Prostate gland (tissue), 2 donors: ENCODE measurements around the gene GADL1. TPM values are rescaled to one million over a fixed set of nuclear protein-coding genes. Genes with fewer than 3 reads are reported as not detected.
A peak's percentile ranks its signal among the peaks of the same experiment; 100 is the strongest.

Experiments used
- DNase-seq: peaks from one replicate; pipeline ENCODE4 v3.0.0-alpha.2; 2019; ENCODE audit warnings: low spot score
- H3K27ac ChIP-seq, 2 donors: fragments of 200-600 bp; sonication (generic); 2 replicates each; pipeline ENCODE4 v1.5.1; 2017 to 2019
- H3K27me3 ChIP-seq: fragments of 200-600 bp; sonication (generic); replicated peaks from 2 replicates; pipeline ENCODE4 v1.5.1; 2019; ENCODE audit not compliant: insufficient read depth
- H3K36me3 ChIP-seq, 2 donors: fragments of 200-600 bp; sonication (generic); 1 replicate in 1 of 2; 2 replicates in 1 of 2; pipeline versions ENCODE4 v1.5.1 to v1.8.1; 2017 to 2019
- H3K4me1 ChIP-seq: fragments of 200-600 bp; sonication (generic); replicated peaks from 2 replicates; pipeline ENCODE4 v1.5.1; 2019
- H3K4me3 ChIP-seq, 2 donors: fragments of 200-600 bp; sonication (generic); 2 replicates each; pipeline ENCODE4 v1.5.1; 2017 to 2019
- H3K9me3 ChIP-seq: fragments of 200-600 bp; sonication (generic); 2 replicates; pipeline ENCODE4 v1.5.1; 2017
- CTCF ChIP-seq, 4 experiments: fragments of 200-600 bp in 2 of 4; fragments of 450-650 bp in 2 of 4; sonication (generic) in 2 of 4; IDR thresholded peaks; 1 replicate in 3 of 4; 2 replicates in 1 of 4; pipeline ENCODE4 v1.5.1; 2016 to 2019; ENCODE audit warnings: antibody characterized with exemption in 4 of 4, mild to moderate bottlenecking in 2 of 4, moderate library complexity in 2 of 4
- POLR2A ChIP-seq: fragments of 450-650 bp; IDR thresholded peaks from one replicate; pipeline ENCODE4 v1.6.1; 2016; ENCODE audit warnings: antibody characterized with exemption, mild to moderate bottlenecking
- POLR2AphosphoS5 ChIP-seq: sonication (generic); formaldehyde crosslinking; IDR thresholded peaks from one replicate; pipeline ENCODE4 v1.6.1; 2017; ENCODE audit warnings: antibody characterized with exemption
- WGBS: methylation state at CpG from one replicate; pipeline ENCODE4 v1.1.5; 2018; 5-methylcytosine and 5-hydroxymethylcytosine counted together
- intact Hi-C: fragments of 100-400 bp; cut with DNase I; formaldehyde crosslinking; loops from one replicate; pipeline ENCODE4 v1.14.2; 2022
- total RNA-seq, 2 donors: library from RNA; depleted of rRNA; stranded (reverse); fragments of >200 nt; gene quantifications; one replicate each; pipeline ENCODE4 v1.1.0, GENCODE V29; 2016

GADL1 gene
- total RNA-seq: not detected

GRCh38 chr3:30894521-30895251 lies at the start of gene GADL1:
TSS of gene GADL1 (minus strand) at chr3:30894661. CDS start at chr3:30894614, 47 bp downstream.
- WGBS: 11% methylated on average over 26 of the region's 38 CpGs
- TF ChIP-seq POLR2AphosphoS5 (no peak), POLR2A (no peak), CTCF (IDR thresholded peaks at IDR 0.05) (no peak)

GRCh38 chr3:30944124-30944523 lies 49.7 kb upstream of the GADL1 start:
- TF ChIP-seq POLR2A (no peak), CTCF (IDR thresholded peaks at IDR 0.05) (no peak)
- no peaks in the 10 kb centered on the region for H3K27me3 ChIP-seq
- intact Hi-C loops: no loop called here
- DNase-seq: no peak
- H3K27ac ChIP-seq: no peak overlapping the region
- no peaks in the 10 kb centered on the region for H3K4me1 ChIP-seq
- WGBS: 86% methylated on average over 2 of the region's 2 CpGs
- no peaks in the 10 kb centered on the region for H3K36me3 ChIP-seq
- H3K9me3 ChIP-seq: no peaks in the 10 kb centered on the region
- H3K4me3 ChIP-seq: no peak overlapping the region

More at GRCh38 chr3:30894521-30895251, at the start of gene GADL1:
- intact Hi-C loops: no loop called here
- H3K36me3 ChIP-seq: no peaks in the 10 kb centered on the region
- H3K4me1 ChIP-seq: no peaks in the 10 kb centered on the region
- DNase-seq: no peak
- H3K27me3 ChIP-seq: no peaks in the 10 kb centered on the region
- peak within 1 kb of the TSS; percentile 38 to 41 for H3K4me3 ChIP-seq
- H3K9me3 ChIP-seq: no peaks in the 10 kb centered on the region
- H3K27ac ChIP-seq: no peak within 1 kb of the TSS

GRCh38 chr3:30943206-30943605 lies 48.7 kb upstream of the GADL1 start:
- no peak for DNase-seq
- intact Hi-C loops: no loop called here
- Histone ChIP-seq H3K27me3 (no peaks in the 10 kb centered on the region), H3K4me3 (no peak overlapping the region), H3K9me3 (no peaks in the 10 kb centered on the region), H3K4me1 (no peaks in the 10 kb centered on the region), H3K36me3 (no peaks in the 10 kb centered on the region), H3K27ac (no peak overlapping the region)
- WGBS: 90% methylated on average over 6 of the region's 6 CpGs
- TF ChIP-seq POLR2AphosphoS5: no peak
- TF ChIP-seq POLR2A: no peak
- no peak for TF ChIP-seq CTCF (IDR thresholded peaks at IDR 0.05)

- intact Hi-C loops: no loop called here
- H3K36me3 ChIP-seq: no peaks in the 10 kb centered on the region
- DNase-seq: no peak
- 100% methylated on average over 2 of the region's 2 CpGs for WGBS
- no peaks in the 10 kb centered on the region for H3K4me1 ChIP-seq
- H3K9me3 ChIP-seq: no peaks in the 10 kb centered on the region
- H3K27me3 ChIP-seq: no peaks in the 10 kb centered on the region
- no peak for TF ChIP-seq POLR2AphosphoS5
- no peak for TF ChIP-seq CTCF (IDR thresholded peaks at IDR 0.05)
- no peak for TF ChIP-seq POLR2A
- H3K4me3 ChIP-seq: no peak overlapping the region
- H3K27ac ChIP-seq: no peak overlapping the region
Observed at GRCh38 chr3:30941342-30941741, 46.9 kb upstream of the GADL1 start.

GRCh38 chr3:30940740-30941139 lies 46.3 kb upstream of the GADL1 start:
- Histone ChIP-seq H3K27ac (no peak overlapping the region), H3K36me3 (no peaks in the 10 kb centered on the region), H3K27me3 (no peaks in the 10 kb centered on the region), H3K4me1 (no peaks in the 10 kb centered on the region), H3K4me3 (no peak overlapping the region), H3K9me3 (no peaks in the 10 kb centered on the region)
- intact Hi-C loops: no loop called here
- 97% methylated on average over 2 of the region's 2 CpGs for WGBS
- DNase-seq: no peak
- no peak for TF ChIP-seq POLR2A
- TF ChIP-seq CTCF (IDR thresholded peaks at IDR 0.05): no peak
- no peak for TF ChIP-seq POLR2AphosphoS5
